Measurements from ENCODE around the gene KIFC3. TPM values are rescaled to one million over a fixed set of nuclear protein-coding genes. Genes with fewer than 3 reads are reported as not detected.
A peak's percentile ranks its signal among the peaks of the same experiment; 100 is the strongest.
"Not testable (repeated sequence)": the region's sequence is repeated elsewhere in the genome, so short reads cannot be mapped to it uniquely, and the experiment has no call there.

Gene KIFC3
- total and polyA plus RNA-seq, 7 experiments from 2014 or later = 0.73 to 9.2 (median 1.6) TPM; not detected in 3

GRCh38 chr16:57722210-57722499, 80.1 kb downstream of the KIFC3 start:
- Mint-ChIP-seq H3K27ac (peak overlapping the region in 1 of 9 donors; percentile 31), H3K27me3 (no peaks in the 10 kb centered on the region), H3K4me1 (no peaks in the 10 kb centered on the region), H3K36me3 (no peaks in the 10 kb centered on the region), H3K9me3 (no peaks in the 10 kb centered on the region), H3K4me3 (no peak overlapping the region)
- no peaks in the 10 kb centered on the region for H3K36me3 ChIP-seq (ENCODE audit: control insufficient read depth in 2 of 3, insufficient read depth in 3 of 3, low read length in 3 of 3)
- CTCF ChIA-PET = no interaction called here
- ATAC-seq (no peak), DNase-seq (no peak)
- H3K27me3 ChIP-seq (ENCODE audit: control insufficient read depth in 2 of 2, insufficient read depth in 2 of 2, low read length in 2 of 2) = no peaks in the 10 kb centered on the region
- no peaks in the 10 kb centered on the region for H3K4me1 ChIP-seq (ENCODE audit: control insufficient read depth in 2 of 2, insufficient read depth in 2 of 2, low read length in 2 of 2)
- no peak overlapping the region for H3K4me3 ChIP-seq (ENCODE audit: low read length)
- intact Hi-C loops (cut with micrococcal nuclease) = no loop called here
- no peak overlapping the region for H3K27ac ChIP-seq (ENCODE audit: low read depth, low read length)
- POLR2A ChIA-PET = no interaction called here
- no peaks in the 10 kb centered on the region for H3K9me3 ChIP-seq (ENCODE audit: control insufficient read depth in 2 of 3, low read length in 3 of 3)

DNA sequence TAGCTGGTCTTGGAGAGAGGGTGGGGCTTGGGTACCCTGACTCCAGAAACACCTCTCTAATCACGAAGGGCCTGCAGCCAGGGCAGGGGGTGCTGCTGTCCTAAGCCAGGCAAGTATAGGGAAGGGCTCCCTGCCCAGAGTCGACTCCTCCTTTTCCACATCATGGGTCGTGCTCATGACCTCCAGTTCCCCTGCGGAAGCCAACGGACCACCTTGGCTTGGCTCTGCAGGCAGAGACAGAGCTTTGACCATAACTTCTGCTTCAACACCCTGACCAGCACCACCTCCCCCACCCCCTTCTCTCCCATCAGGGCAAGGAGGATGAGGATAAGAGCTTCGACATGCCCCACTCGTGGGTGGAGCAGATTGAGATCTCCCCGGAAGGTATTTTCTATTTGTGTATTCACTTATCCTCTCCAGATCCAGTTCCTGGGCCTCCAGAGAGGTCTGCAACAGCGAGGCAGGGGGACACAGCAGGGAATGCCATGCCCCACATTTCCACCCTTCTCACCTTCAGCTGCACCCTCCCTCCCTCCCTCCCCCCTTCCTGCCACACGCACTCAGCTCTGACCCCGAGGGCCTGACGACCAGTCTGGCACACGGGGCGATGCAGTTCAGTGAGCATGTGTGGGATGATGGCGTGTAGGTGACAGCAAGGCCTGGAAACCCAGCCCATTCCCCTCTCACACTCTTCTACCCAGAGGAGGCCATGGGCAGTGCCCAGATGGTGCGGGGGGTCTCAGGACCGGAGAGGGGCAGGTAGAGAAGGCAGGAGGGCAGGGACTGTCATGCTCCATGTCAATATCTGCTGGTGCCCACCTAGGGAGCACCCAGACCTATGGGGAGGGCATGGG, 80.7 kb downstream of the KIFC3 start:
- Mint-ChIP-seq H3K4me3 (no peak overlapping the region), H3K9me3 (no peaks in the 10 kb centered on the region), H3K36me3 (no peaks in the 10 kb centered on the region), H3K4me1 (no peaks in the 10 kb centered on the region), H3K27ac (no peak overlapping the region), H3K27me3 (peaks cover 0 to under 1% (median 0%) of the 10 kb centered on the region in 5 donors)
- Histone ChIP-seq H3K4me3 (ENCODE audit: low read length) (no peak overlapping the region), H3K9me3 (ENCODE audit: control insufficient read depth in 2 of 3, low read length in 3 of 3) (no peaks in the 10 kb centered on the region), H3K36me3 (ENCODE audit: control insufficient read depth in 2 of 3, insufficient read depth in 3 of 3, low read length in 3 of 3) (no peaks in the 10 kb centered on the region), H3K4me1 (ENCODE audit: control insufficient read depth in 2 of 2, insufficient read depth in 2 of 2, low read length in 2 of 2) (no peaks in the 10 kb centered on the region), H3K27ac (ENCODE audit: low read depth, low read length) (no peak overlapping the region), H3K27me3 (ENCODE audit: control insufficient read depth in 2 of 2, insufficient read depth in 2 of 2, low read length in 2 of 2) (no peaks in the 10 kb centered on the region)
- DNase-seq = no peak
- intact Hi-C loops (cut with micrococcal nuclease) = loop anchor here in 1 of 2 donors (2.0 kb wide), 1 partner anchor 131 kb away; no protein-coding TSS in a partner anchor
- ChIA-PET CTCF (interaction anchor here (0.9 kb wide), 1 partner anchor 72 kb away, joined by 3 read pairs; no protein-coding TSS in a partner anchor), POLR2A (no interaction called here)
- ATAC-seq = no peak

GRCh38 chr16:57720142-57720575, 82.1 kb downstream of the KIFC3 start:
- Histone ChIP-seq H3K4me3 (ENCODE audit: low read length) (no peak overlapping the region), H3K27me3 (ENCODE audit: control insufficient read depth in 2 of 2, insufficient read depth in 2 of 2, low read length in 2 of 2) (no peaks in the 10 kb centered on the region), H3K36me3 (ENCODE audit: control insufficient read depth in 2 of 3, insufficient read depth in 3 of 3, low read length in 3 of 3) (no peaks in the 10 kb centered on the region), H3K4me1 (ENCODE audit: control insufficient read depth in 2 of 2, insufficient read depth in 2 of 2, low read length in 2 of 2) (no peaks in the 10 kb centered on the region), H3K9me3 (ENCODE audit: control insufficient read depth in 2 of 3, low read length in 3 of 3) (no peaks in the 10 kb centered on the region), H3K27ac (ENCODE audit: low read depth, low read length) (no peak overlapping the region)
- no peaks in the 10 kb centered on the region for H3K9me3 Mint-ChIP-seq
- H3K4me3 Mint-ChIP-seq = no peak overlapping the region
- intact Hi-C loops (cut with micrococcal nuclease) = loop anchor here (1.0 to 2.0 kb wide), 4 partner anchors 71 to 144 kb away; no protein-coding TSS in a partner anchor
- peaks cover 0 to 2% (median 0%) of the 10 kb centered on the region in 5 donors for H3K27me3 Mint-ChIP-seq
- ChIA-PET CTCF (no interaction called here), POLR2A (no interaction called here)
- no peaks in the 10 kb centered on the region for H3K4me1 Mint-ChIP-seq
- ATAC-seq (peak; percentile 75), DNase-seq (peak in 5 of 9 donors; percentile 21 to 40 (median 25))
- no peaks in the 10 kb centered on the region for H3K36me3 Mint-ChIP-seq
- H3K27ac Mint-ChIP-seq = no peak overlapping the region

GRCh38 chr16:57714047-57714446, 88.2 kb downstream of the KIFC3 start:
- DNase-seq = no peak
- Histone ChIP-seq H3K4me1 (ENCODE audit: control insufficient read depth in 2 of 2, insufficient read depth in 2 of 2, low read length in 2 of 2) (no peaks in the 10 kb centered on the region), H3K27ac (ENCODE audit: low read depth, low read length) (no peak overlapping the region), H3K9me3 (ENCODE audit: control insufficient read depth in 2 of 3, low read length in 3 of 3) (no peaks in the 10 kb centered on the region), H3K36me3 (ENCODE audit: control insufficient read depth in 2 of 3, insufficient read depth in 3 of 3, low read length in 3 of 3) (no peaks in the 10 kb centered on the region), H3K27me3 (ENCODE audit: control insufficient read depth in 2 of 2, insufficient read depth in 2 of 2, low read length in 2 of 2) (no peaks in the 10 kb centered on the region), H3K4me3 (ENCODE audit: low read length) (no peak overlapping the region)
- Mint-ChIP-seq H3K27ac (no peak overlapping the region), H3K4me1 (peaks cover 0 to 2% (median 0%) of the 10 kb centered on the region in 7 donors), H3K9me3 (no peaks in the 10 kb centered on the region), H3K4me3 (no peak overlapping the region), H3K27me3 (peaks cover 0 to 30% (median 0%) of the 10 kb centered on the region in 5 donors), H3K36me3 (no peaks in the 10 kb centered on the region)
- no peak for ATAC-seq
- CTCF ChIA-PET = no interaction called here
- intact Hi-C loops (cut with micrococcal nuclease) = no loop called here
- POLR2A ChIA-PET = no interaction called here

GRCh38 chr16:57713596-57713995, 88.7 kb downstream of the KIFC3 start:
- Histone ChIP-seq H3K36me3 (ENCODE audit: control insufficient read depth in 2 of 3, insufficient read depth in 3 of 3, low read length in 3 of 3) (no peaks in the 10 kb centered on the region), H3K4me1 (ENCODE audit: control insufficient read depth in 2 of 2, insufficient read depth in 2 of 2, low read length in 2 of 2) (no peaks in the 10 kb centered on the region), H3K4me3 (ENCODE audit: low read length) (no peak overlapping the region), H3K27me3 (ENCODE audit: control insufficient read depth in 2 of 2, insufficient read depth in 2 of 2, low read length in 2 of 2) (no peaks in the 10 kb centered on the region), H3K9me3 (ENCODE audit: control insufficient read depth in 2 of 3, low read length in 3 of 3) (no peaks in the 10 kb centered on the region), H3K27ac (ENCODE audit: low read depth, low read length) (no peak overlapping the region)
- H3K4me1 Mint-ChIP-seq = peaks cover 0 to 2% (median 0%) of the 10 kb centered on the region in 7 donors
- H3K4me3 Mint-ChIP-seq = no peak overlapping the region
- ATAC-seq = no peak
- DNase-seq = no peak
- POLR2A ChIA-PET = no interaction called here
- peaks cover 0 to 30% (median 0%) of the 10 kb centered on the region in 5 donors for H3K27me3 Mint-ChIP-seq
- intact Hi-C loops (cut with micrococcal nuclease) = no loop called here
- H3K9me3 Mint-ChIP-seq = no peaks in the 10 kb centered on the region
- CTCF ChIA-PET = no interaction called here
- no peaks in the 10 kb centered on the region for H3K36me3 Mint-ChIP-seq
- no peak overlapping the region for H3K27ac Mint-ChIP-seq

- H3K27me3 Mint-ChIP-seq = peaks cover 0 to 30% (median 2%) of the 10 kb centered on the region in 5 donors
- CTCF ChIA-PET; H3K9me3 ChIP-seq (ENCODE audit: control insufficient read depth in 2 of 3, low read length in 3 of 3); H3K27ac ChIP-seq (ENCODE audit: low read depth, low read length); H3K4me1 Mint-ChIP-seq; H3K9me3 Mint-ChIP-seq; H3K4me3 Mint-ChIP-seq; H3K27ac Mint-ChIP-seq; intact Hi-C loops (cut with micrococcal nuclease); POLR2A ChIA-PET; H3K27me3 ChIP-seq (ENCODE audit: control insufficient read depth in 2 of 2, insufficient read depth in 2 of 2, low read length in 2 of 2); H3K36me3 ChIP-seq (ENCODE audit: control insufficient read depth in 2 of 3, insufficient read depth in 3 of 3, low read length in 3 of 3); H3K36me3 Mint-ChIP-seq; H3K4me3 ChIP-seq (ENCODE audit: low read length); ATAC-seq; H3K4me1 ChIP-seq (ENCODE audit: control insufficient read depth in 2 of 2, insufficient read depth in 2 of 2, low read length in 2 of 2); DNase-seq: not testable (repeated sequence)
Observed at GRCh38 chr16:57712569-57712968, 89.7 kb downstream of the KIFC3 start.

DNA sequence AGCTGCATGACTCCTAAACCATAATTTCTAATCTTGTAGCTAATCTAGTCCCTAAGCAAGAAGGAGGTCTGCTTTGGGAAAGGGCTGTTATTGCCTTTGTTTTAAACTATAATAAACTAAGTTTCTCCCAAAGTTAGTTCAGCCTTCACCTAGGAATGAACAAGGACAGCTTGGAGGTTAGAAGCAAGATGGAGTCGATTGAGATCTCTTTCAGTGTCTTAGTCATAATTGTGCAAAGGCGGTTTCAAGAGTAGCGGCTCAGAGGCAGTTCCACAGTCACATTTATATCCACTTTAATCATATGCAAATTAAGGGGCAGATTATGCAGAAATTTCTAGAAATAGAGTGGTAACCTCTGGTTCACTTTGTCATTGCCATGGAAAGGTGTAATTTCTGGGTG, 90.3 kb downstream of the KIFC3 start:
- Mint-ChIP-seq H3K9me3 (no peaks in the 10 kb centered on the region), H3K4me3 (no peak overlapping the region), H3K27me3 (peaks cover 0 to 30% (median 4%) of the 10 kb centered on the region in 5 donors), H3K27ac (no peak overlapping the region), H3K36me3 (no peaks in the 10 kb centered on the region), H3K4me1 (peaks cover 0 to 2% (median 0%) of the 10 kb centered on the region in 7 donors)
- POLR2A ChIA-PET = no interaction called here
- Histone ChIP-seq H3K27me3 (ENCODE audit: control insufficient read depth in 2 of 2, insufficient read depth in 2 of 2, low read length in 2 of 2) (no peaks in the 10 kb centered on the region), H3K27ac (ENCODE audit: low read depth, low read length) (no peak overlapping the region), H3K36me3 (ENCODE audit: control insufficient read depth in 2 of 3, insufficient read depth in 3 of 3, low read length in 3 of 3) (no peaks in the 10 kb centered on the region), H3K9me3 (ENCODE audit: control insufficient read depth in 2 of 3, low read length in 3 of 3) (no peaks in the 10 kb centered on the region), H3K4me1 (ENCODE audit: control insufficient read depth in 2 of 2, insufficient read depth in 2 of 2, low read length in 2 of 2) (no peaks in the 10 kb centered on the region), H3K4me3 (ENCODE audit: low read length) (no peak overlapping the region)
- ATAC-seq (no peak), DNase-seq (no peak)
- intact Hi-C loops (cut with micrococcal nuclease) = no loop called here
- CTCF ChIA-PET = no interaction called here
